Measurements from ENCODE around the gene NBEA. TPM values are rescaled to one million over a fixed set of nuclear protein-coding genes. Genes with fewer than 3 reads are reported as not detected.

NBEA gene
- total RNA-seq, 1 experiment from 2014 or later, result 4.1 TPM

DNA sequence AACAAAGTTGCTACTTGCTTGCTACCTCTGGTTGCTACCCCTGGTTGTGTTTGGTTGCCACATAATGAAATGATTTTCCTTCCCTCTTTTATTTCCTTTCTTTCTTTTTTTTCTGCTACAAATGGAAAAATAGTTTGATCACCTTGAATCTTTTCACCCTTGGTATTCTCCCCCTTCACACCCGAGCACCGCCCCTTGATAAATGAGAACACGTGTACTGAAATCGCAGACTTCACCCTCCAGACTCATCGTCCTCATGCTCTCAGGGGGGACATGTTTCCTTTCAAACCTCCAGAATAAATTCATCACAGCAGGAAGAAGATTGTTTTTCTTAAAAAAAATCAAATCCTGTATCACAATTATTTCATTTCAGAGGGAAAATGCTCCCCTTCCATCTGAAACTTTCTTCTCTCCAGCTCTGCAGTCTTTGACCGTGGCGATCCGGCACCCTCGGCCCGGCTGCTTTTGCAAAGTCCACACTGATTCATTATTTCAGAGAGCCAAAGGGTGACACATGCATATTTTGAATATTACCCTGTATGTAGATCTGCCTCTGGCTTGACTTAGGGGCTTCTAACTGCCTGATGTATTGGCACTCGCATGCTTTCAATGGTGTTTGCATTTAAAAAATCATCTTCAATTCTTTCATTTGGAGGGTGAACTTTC, 757.0 kb downstream of the NBEA start:
- Histone ChIP-seq H3K79me2 (ENCODE audit: insufficient read depth, low read length) (no peaks in the 10 kb centered on the region), H3K9ac (ENCODE audit: low read length) (no peak overlapping the region), H3K27ac (ENCODE audit: low read depth, low read length) (no peak overlapping the region), H3K4me2 (ENCODE audit: low read length) (no peak overlapping the region), H3K4me1 (ENCODE audit: control insufficient read depth in 1 of 2, insufficient read depth in 2 of 2, low read length in 2 of 2) (peaks cover 4 to 6% of the 10 kb centered on the region in 2 experiments; a peak in 2 of 4 replicates), H3K4me3 (replicated peaks in 1 of 2; ENCODE audit: low read depth in 1 of 2, low read length in 2 of 2) (no peak overlapping the region), H2AFZ (ENCODE audit: low read depth, low read length, poor library complexity, severe bottlenecking) (no peak overlapping the region), H3K9me2 (ENCODE audit: insufficient read depth) (no peaks in the 10 kb centered on the region), H4K20me1 (ENCODE audit: insufficient read depth) (no peaks in the 10 kb centered on the region), H3K36me3 (ENCODE audit: control insufficient read depth in 1 of 2, insufficient read depth in 2 of 2, low read length in 2 of 2) (no peaks in the 10 kb centered on the region), H3K27me3 (ENCODE audit: insufficient read depth, low read length) (0 out of 2 replicates have a peak, but pooled peaks cover 3% of the 10 kb centered on the region), H3K9me3 (ENCODE audit: control insufficient read depth in 1 of 2, insufficient read depth in 1 of 2, low read depth in 1 of 2, low read length in 2 of 2) (no peaks in the 10 kb centered on the region)
- TF ChIP-seq, protein P1, sequence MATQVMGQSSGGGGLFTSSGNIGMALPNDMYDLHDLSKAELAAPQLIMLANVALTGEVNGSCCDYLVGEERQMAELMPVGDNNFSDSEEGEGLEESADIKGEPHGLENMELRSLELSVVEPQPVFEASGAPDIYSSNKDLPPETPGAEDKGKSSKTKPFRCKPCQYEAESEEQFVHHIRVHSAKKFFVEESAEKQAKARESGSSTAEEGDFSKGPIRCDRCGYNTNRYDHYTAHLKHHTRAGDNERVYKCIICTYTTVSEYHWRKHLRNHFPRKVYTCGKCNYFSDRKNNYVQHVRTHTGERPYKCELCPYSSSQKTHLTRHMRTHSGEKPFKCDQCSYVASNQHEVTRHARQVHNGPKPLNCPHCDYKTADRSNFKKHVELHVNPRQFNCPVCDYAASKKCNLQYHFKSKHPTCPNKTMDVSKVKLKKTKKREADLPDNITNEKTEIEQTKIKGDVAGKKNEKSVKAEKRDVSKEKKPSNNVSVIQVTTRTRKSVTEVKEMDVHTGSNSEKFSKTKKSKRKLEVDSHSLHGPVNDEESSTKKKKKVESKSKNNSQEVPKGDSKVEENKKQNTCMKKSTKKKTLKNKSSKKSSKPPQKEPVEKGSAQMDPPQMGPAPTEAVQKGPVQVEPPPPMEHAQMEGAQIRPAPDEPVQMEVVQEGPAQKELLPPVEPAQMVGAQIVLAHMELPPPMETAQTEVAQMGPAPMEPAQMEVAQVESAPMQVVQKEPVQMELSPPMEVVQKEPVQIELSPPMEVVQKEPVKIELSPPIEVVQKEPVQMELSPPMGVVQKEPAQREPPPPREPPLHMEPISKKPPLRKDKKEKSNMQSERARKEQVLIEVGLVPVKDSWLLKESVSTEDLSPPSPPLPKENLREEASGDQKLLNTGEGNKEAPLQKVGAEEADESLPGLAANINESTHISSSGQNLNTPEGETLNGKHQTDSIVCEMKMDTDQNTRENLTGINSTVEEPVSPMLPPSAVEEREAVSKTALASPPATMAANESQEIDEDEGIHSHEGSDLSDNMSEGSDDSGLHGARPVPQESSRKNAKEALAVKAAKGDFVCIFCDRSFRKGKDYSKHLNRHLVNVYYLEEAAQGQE (IDR thresholded peaks at IDR 0.05; ENCODE audit: low read depth), result no peak
- no peak for TF ChIP-seq FOSL1 (IDR thresholded peaks at IDR 0.05; ENCODE audit: low read depth)
- no peak for TF ChIP-seq POLR2A (IDR thresholded peaks at IDR 0.05; ENCODE audit: borderline replicate concordance, extremely low read depth, insufficient read depth, insufficient read length)
- BruUV-seq (replicated peaks), result no TSS peak
- intact Hi-C loops (cut with micrococcal nuclease), result no loop called here
- DNase-seq (ENCODE audit: low read depth, low spot score) (no peak), ATAC-seq (no peak)
- POLR2A ChIA-PET, result no interaction called here
- RAD21 ChIA-PET (ENCODE audit: low non-redundant PET in 1 of 2, low total read pairs in 2 of 2, uncharacterized antibody in 2 of 2, unreplicated experiment in 2 of 2), result no interaction called here
- CTCF ChIA-PET, result no interaction called here

DNA sequence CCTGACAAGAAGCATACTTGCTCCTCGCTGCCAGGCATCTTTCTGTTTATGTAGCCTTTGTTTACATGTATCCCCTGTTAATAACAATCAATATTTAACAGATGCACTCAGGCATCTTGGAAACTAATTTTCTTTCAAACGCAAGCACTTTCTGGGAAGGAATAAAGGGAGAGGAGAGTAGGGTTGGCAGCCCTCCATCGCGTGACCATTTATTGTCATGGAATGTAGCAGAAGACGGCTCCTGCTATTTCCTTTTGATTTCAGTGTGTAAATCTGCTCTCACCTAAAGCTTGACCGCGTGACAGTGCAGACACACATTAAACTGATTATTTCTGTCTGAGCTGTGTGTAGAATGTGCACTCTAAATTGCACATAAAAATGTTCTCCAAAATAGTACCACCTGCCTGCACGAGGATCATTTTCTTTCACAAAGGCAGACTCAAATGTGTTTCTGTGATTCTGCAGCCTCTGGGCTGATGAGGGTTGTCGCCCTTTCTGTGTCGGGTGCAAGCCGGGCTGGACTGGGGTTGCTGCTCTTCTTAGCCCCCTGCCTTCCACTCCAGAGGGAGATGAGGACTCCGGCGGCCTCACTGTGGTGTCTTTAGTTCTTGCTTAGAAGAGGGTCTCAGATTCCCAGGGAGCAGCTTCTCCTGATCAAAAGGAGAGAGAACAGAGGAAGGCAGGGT, 757.9 kb downstream of the NBEA start:
- no peaks in the 10 kb centered on the region for H4K20me1 ChIP-seq (ENCODE audit: insufficient read depth)
- peaks cover 4 to 6% of the 10 kb centered on the region in 2 experiments; a peak in 2 of 4 replicates for H3K4me1 ChIP-seq (ENCODE audit: control insufficient read depth in 1 of 2, insufficient read depth in 2 of 2, low read length in 2 of 2)
- no TSS peak for BruUV-seq (replicated peaks)
- ChIA-PET POLR2A (no interaction called here), RAD21 (ENCODE audit: low non-redundant PET in 1 of 2, low total read pairs in 2 of 2, uncharacterized antibody in 2 of 2, unreplicated experiment in 2 of 2) (no interaction called here), CTCF (no interaction called here)
- no peak overlapping the region for H3K4me2 ChIP-seq (ENCODE audit: low read length)
- H3K9me2 ChIP-seq (ENCODE audit: insufficient read depth), result no peaks in the 10 kb centered on the region
- ATAC-seq (no peak), DNase-seq (ENCODE audit: low read depth, low spot score) (no peak)
- no peaks in the 10 kb centered on the region for H3K9me3 ChIP-seq (ENCODE audit: control insufficient read depth in 1 of 2, insufficient read depth in 1 of 2, low read depth in 1 of 2, low read length in 2 of 2)
- H3K79me2 ChIP-seq (ENCODE audit: insufficient read depth, low read length), result no peaks in the 10 kb centered on the region
- H3K36me3 ChIP-seq (ENCODE audit: control insufficient read depth in 1 of 2, insufficient read depth in 2 of 2, low read length in 2 of 2), result no peaks in the 10 kb centered on the region
- intact Hi-C loops (cut with micrococcal nuclease), result no loop called here
- no peak overlapping the region for H3K9ac ChIP-seq (ENCODE audit: low read length)
- no peak overlapping the region for H2AFZ ChIP-seq (ENCODE audit: low read depth, low read length, poor library complexity, severe bottlenecking)
- H3K27me3 ChIP-seq (ENCODE audit: insufficient read depth, low read length), result 0 out of 2 replicates have a peak, but pooled peaks cover 3% of the 10 kb centered on the region
- H3K27ac ChIP-seq (ENCODE audit: low read depth, low read length), result no peak overlapping the region
- H3K4me3 ChIP-seq (replicated peaks in 1 of 2; ENCODE audit: low read depth in 1 of 2, low read length in 2 of 2), result no peak overlapping the region
- TF ChIP-seq EGR1 (IDR thresholded peaks at IDR 0.05; ENCODE audit: low read depth) (no peak), SRF (IDR thresholded peaks at IDR 0.05; ENCODE audit: low read depth) (no peak), RAD21 (IDR thresholded peaks at IDR 0.05; ENCODE audit: low read depth) (no peak)
- TF ChIP-seq, protein P2, sequence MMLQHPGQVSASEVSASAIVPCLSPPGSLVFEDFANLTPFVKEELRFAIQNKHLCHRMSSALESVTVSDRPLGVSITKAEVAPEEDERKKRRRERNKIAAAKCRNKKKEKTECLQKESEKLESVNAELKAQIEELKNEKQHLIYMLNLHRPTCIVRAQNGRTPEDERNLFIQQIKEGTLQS (IDR thresholded peaks at IDR 0.05), result no peak
- TF ChIP-seq, protein P1 (IDR thresholded peaks at IDR 0.05; ENCODE audit: low read depth), result no peak
- TF ChIP-seq, protein P3, sequence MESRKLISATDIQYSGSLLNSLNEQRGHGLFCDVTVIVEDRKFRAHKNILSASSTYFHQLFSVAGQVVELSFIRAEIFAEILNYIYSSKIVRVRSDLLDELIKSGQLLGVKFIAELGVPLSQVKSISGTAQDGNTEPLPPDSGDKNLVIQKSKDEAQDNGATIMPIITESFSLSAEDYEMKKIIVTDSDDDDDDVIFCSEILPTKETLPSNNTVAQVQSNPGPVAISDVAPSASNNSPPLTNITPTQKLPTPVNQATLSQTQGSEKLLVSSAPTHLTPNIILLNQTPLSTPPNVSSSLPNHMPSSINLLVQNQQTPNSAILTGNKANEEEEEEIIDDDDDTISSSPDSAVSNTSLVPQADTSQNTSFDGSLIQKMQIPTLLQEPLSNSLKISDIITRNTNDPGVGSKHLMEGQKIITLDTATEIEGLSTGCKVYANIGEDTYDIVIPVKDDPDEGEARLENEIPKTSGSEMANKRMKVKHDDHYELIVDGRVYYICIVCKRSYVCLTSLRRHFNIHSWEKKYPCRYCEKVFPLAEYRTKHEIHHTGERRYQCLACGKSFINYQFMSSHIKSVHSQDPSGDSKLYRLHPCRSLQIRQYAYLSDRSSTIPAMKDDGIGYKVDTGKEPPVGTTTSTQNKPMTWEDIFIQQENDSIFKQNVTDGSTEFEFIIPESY (IDR thresholded peaks at IDR 0.05; ENCODE audit: extremely low read depth, insufficient replicate concordance, low read length), result no peak
